Central memory CD4-positive, alpha-beta T cell (primary cell): ENCODE measurements around the gene PEMT.
"Not testable (repeated sequence)": the region's sequence is repeated elsewhere in the genome, so short reads cannot be mapped to it uniquely, and the experiment has no call there.

Source experiments
- DNase-seq: peaks from one replicate; pipeline ENCODE4 v3.0.0; 2022
- total RNA-seq, 3 experiments: gene quantifications; one replicate each; lab custom pipeline; 2026; lab: John Stamatoyannopoulos, UW

The PEMT gene
- 5.5 to 19.4 (median 5.8) reads per million in 3 experiments for total RNA-seq

GRCh38 chr17:17591355-17592298 is at the start of gene PEMT:
Gene PEMT (minus strand): TSS chr17:17591708. CDS start chr17:17591626, 82 bp downstream.
- peak; percentile 94 for DNase-seq

GRCh38 chr17:17639661-17640270 is 48.3 kb upstream of the PEMT start:
- not testable (repeated sequence) for DNase-seq

- DNase-seq = no peak
Measured at GRCh38 chr17:17638467-17638866, 47.0 kb upstream of the PEMT start.

GRCh38 chr17:17636272-17636885 is 44.9 kb upstream of the PEMT start:
- DNase-seq = no peak

- not testable (repeated sequence) for DNase-seq
Measured at GRCh38 chr17:17635537-17636271, 44.2 kb upstream of the PEMT start.

- no peak for DNase-seq
Measured at GRCh38 chr17:17635126-17635525, 43.6 kb upstream of the PEMT start.

- DNase-seq = no peak
Measured at GRCh38 chr17:17633310-17633709, 41.8 kb upstream of the PEMT start.

- DNase-seq = not testable (repeated sequence)
Measured at GRCh38 chr17:17632690-17633089, 41.2 kb upstream of the PEMT start.

- DNase-seq = peak; percentile 28
Measured at GRCh38 chr17:17628388-17629008, 37.0 kb upstream of the PEMT start.

- DNase-seq = no peak
Measured at GRCh38 chr17:17626840-17627239, 35.3 kb upstream of the PEMT start.

GRCh38 chr17:17626151-17626805 is 34.8 kb upstream of the PEMT start:
- DNase-seq = no peak

- DNase-seq = no peak
Measured at GRCh38 chr17:17624741-17625140, 33.2 kb upstream of the PEMT start.

GRCh38 chr17:17623904-17624303 is 32.4 kb upstream of the PEMT start:
- DNase-seq = no peak

- DNase-seq = no peak
Measured at GRCh38 chr17:17621254-17621653, 29.7 kb upstream of the PEMT start.

GRCh38 chr17:17613708-17614114 is 22.2 kb upstream of the PEMT start:
- DNase-seq = peak; percentile 31

- DNase-seq = no peak
Measured at GRCh38 chr17:17612085-17613022, 20.8 kb upstream of the PEMT start.

- no peak for DNase-seq
Measured at GRCh38 chr17:17609121-17609520, 17.6 kb upstream of the PEMT start.

GRCh38 chr17:17606416-17607000 is 15.0 kb upstream of the PEMT start:
- no peak for DNase-seq

GRCh38 chr17:17605729-17606088 is 14.2 kb upstream of the PEMT start:
- no peak for DNase-seq

- no peak for DNase-seq
Measured at GRCh38 chr17:17605083-17605728, 13.7 kb upstream of the PEMT start.
